ENCODE results near the gene GPC5. TPM values are rescaled to one million over a fixed set of nuclear protein-coding genes. Genes with fewer than 3 reads are reported as not detected.

The GPC5 gene
- total RNA-seq, 4 donors from 2014 or later, result 0.47 TPM; not detected in 3

- TF ChIP-seq POLR2AphosphoS5 (IDR thresholded peaks at IDR 0.05) (no peak), EP300 (IDR thresholded peaks at IDR 0.05) (no peak), POLR2A (IDR thresholded peaks at IDR 0.05) (no peak)
- TF ChIP-seq, protein P1, sequence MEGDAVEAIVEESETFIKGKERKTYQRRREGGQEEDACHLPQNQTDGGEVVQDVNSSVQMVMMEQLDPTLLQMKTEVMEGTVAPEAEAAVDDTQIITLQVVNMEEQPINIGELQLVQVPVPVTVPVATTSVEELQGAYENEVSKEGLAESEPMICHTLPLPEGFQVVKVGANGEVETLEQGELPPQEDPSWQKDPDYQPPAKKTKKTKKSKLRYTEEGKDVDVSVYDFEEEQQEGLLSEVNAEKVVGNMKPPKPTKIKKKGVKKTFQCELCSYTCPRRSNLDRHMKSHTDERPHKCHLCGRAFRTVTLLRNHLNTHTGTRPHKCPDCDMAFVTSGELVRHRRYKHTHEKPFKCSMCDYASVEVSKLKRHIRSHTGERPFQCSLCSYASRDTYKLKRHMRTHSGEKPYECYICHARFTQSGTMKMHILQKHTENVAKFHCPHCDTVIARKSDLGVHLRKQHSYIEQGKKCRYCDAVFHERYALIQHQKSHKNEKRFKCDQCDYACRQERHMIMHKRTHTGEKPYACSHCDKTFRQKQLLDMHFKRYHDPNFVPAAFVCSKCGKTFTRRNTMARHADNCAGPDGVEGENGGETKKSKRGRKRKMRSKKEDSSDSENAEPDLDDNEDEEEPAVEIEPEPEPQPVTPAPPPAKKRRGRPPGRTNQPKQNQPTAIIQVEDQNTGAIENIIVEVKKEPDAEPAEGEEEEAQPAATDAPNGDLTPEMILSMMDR (IDR thresholded peaks at IDR 0.05), result no peak
- H3K27me3 ChIP-seq, result no peaks in the 10 kb centered on the region
- no peaks in the 10 kb centered on the region for H3K4me1 ChIP-seq
- H3K27ac ChIP-seq, result no peak overlapping the region
- H3K9me3 ChIP-seq, result no peaks in the 10 kb centered on the region
- no peak overlapping the region for H3K4me3 ChIP-seq
- no peak for ATAC-seq
- WGBS, 2 donors (ENCODE audit: low coverage in 1 of 2), result 40 to 50% methylated on average over 1 to 2 of the region's 2 CpGs
- no peaks in the 10 kb centered on the region for H3K36me3 ChIP-seq
Observed at GRCh38 chr13:92317066-92317465, 918.6 kb downstream of the GPC5 start.

- ATAC-seq, result no peak
- H3K4me1 ChIP-seq, result no peaks in the 10 kb centered on the region
- H3K9me3 ChIP-seq, result no peaks in the 10 kb centered on the region
- no peaks in the 10 kb centered on the region for H3K36me3 ChIP-seq
- TF ChIP-seq, protein P1 (IDR thresholded peaks at IDR 0.05), result no peak
- no peak for TF ChIP-seq POLR2A (IDR thresholded peaks at IDR 0.05)
- no peak for TF ChIP-seq EP300 (IDR thresholded peaks at IDR 0.05)
- no peak for TF ChIP-seq POLR2AphosphoS5 (IDR thresholded peaks at IDR 0.05)
- H3K27me3 ChIP-seq, result no peaks in the 10 kb centered on the region
- WGBS, 2 donors (ENCODE audit: low coverage in 1 of 2), result 12 to 40% methylated on average over 1 of the region's 1 CpG
- H3K4me3 ChIP-seq, result no peak overlapping the region
- H3K27ac ChIP-seq, result no peak overlapping the region
Observed at GRCh38 chr13:92320323-92320722, 921.9 kb downstream of the GPC5 start.

DNA sequence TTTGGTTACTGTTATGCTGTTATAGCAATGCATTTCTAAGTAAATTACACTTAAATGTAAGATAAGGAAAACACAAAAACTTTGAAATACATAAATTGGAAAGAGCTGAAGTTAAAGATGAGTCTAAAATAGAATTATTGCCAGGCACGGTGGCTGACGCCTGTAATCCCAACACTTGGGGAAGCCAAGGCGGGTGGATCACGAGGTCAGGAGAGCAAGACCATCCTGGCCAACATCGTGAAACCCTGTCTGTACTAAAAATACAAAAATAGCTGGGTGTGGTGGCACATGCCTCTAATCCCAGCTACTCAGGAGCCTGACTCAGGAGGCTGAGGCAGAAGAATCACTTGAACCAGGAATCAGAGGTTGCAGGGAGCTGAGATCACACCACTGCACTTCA is 922.8 kb downstream of the GPC5 start:
- no peak for ATAC-seq
- no peaks in the 10 kb centered on the region for H3K9me3 ChIP-seq
- H3K4me1 ChIP-seq, result no peaks in the 10 kb centered on the region
- WGBS, 2 donors (ENCODE audit: low coverage in 1 of 2), result 37 to 38% methylated on average over 4 to 5 of the region's 5 CpGs
- no peaks in the 10 kb centered on the region for H3K36me3 ChIP-seq
- no peaks in the 10 kb centered on the region for H3K27me3 ChIP-seq
- TF ChIP-seq, protein P1 (IDR thresholded peaks at IDR 0.05), result no peak
- no peak for TF ChIP-seq POLR2AphosphoS5 (IDR thresholded peaks at IDR 0.05)
- TF ChIP-seq POLR2A (IDR thresholded peaks at IDR 0.05), result no peak
- TF ChIP-seq EP300 (IDR thresholded peaks at IDR 0.05), result no peak
- H3K27ac ChIP-seq, result no peak overlapping the region
- no peak overlapping the region for H3K4me3 ChIP-seq

GRCh38 chr13:92345627-92346026 is 947.2 kb downstream of the GPC5 start:
- no peaks in the 10 kb centered on the region for H3K36me3 ChIP-seq
- WGBS, 2 donors (ENCODE audit: low coverage in 1 of 2), result 40 to 71% methylated on average over 1 of the region's 1 CpG
- no peaks in the 10 kb centered on the region for H3K27me3 ChIP-seq
- no peak for ATAC-seq
- H3K4me1 ChIP-seq, result no peaks in the 10 kb centered on the region
- no peak overlapping the region for H3K4me3 ChIP-seq
- H3K27ac ChIP-seq, result no peak overlapping the region
- H3K9me3 ChIP-seq, result no peaks in the 10 kb centered on the region
- no peak for TF ChIP-seq POLR2A (IDR thresholded peaks at IDR 0.05)
- TF ChIP-seq POLR2AphosphoS5 (IDR thresholded peaks at IDR 0.05), result no peak
- TF ChIP-seq, protein P1 (IDR thresholded peaks at IDR 0.05), result no peak
- no peak for TF ChIP-seq EP300 (IDR thresholded peaks at IDR 0.05)

DNA sequence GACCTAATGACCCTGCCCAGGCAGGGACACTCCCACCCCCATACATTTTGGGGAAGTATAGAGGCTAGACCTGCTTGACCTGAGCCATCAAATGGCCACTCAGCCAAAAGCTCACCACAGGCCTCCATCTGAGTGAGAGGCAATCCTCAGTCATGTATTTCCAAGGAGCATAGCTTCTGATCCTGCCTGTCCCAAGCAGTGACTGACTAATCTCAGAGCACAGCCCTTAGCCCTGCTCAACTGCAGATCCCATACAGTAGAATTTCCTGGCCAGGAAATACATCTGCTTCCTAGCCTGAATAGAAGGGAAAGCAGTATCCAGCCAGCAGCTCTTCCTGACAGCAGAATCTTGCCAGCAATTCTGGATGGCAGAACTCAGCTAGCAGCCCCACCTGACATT is 947.6 kb downstream of the GPC5 start:
- Histone ChIP-seq H3K27ac (no peak overlapping the region), H3K27me3 (no peaks in the 10 kb centered on the region), H3K4me1 (no peaks in the 10 kb centered on the region), H3K4me3 (no peak overlapping the region), H3K36me3 (no peaks in the 10 kb centered on the region), H3K9me3 (no peaks in the 10 kb centered on the region)
- TF ChIP-seq, protein P1 (IDR thresholded peaks at IDR 0.05), result no peak
- TF ChIP-seq EP300 (IDR thresholded peaks at IDR 0.05), result no peak
- TF ChIP-seq POLR2AphosphoS5 (IDR thresholded peaks at IDR 0.05), result no peak
- TF ChIP-seq POLR2A (IDR thresholded peaks at IDR 0.05), result no peak
- no peak for ATAC-seq
